MCF 10A (cell line): ENCODE results near the gene KLF9. TPM values are rescaled to one million over a fixed set of nuclear protein-coding genes. Genes with fewer than 3 reads are reported as not detected.

ENCODE experiments used
- BruUV-seq: library from RNA; stranded (reverse); fragments of 400-500 nt; replicated peaks from 2 replicates; lab custom pipeline; 2021; lab: Mats Ljungman, UMichigan
- CTCF ChIA-PET: fragments of 300-600 bp; sonication (Branson Sonifier 250); formaldehyde crosslinking; extraction: SDS; loops from one replicate; lab custom pipeline; 2021; ENCODE audit warnings: antibody characterized with exemption, inconsistent platforms; lab: Yijun Ruan, JAX
- POLR2A ChIA-PET: fragments of 300-600, 350-650 bp; sonication (Branson Sonifier 250); formaldehyde crosslinking; extraction: SDS; loops from one replicate; lab custom pipeline; 2020; ENCODE audit warnings: antibody characterized with exemption, inconsistent platforms; lab: Yijun Ruan, JAX
- DNase-seq: peaks from one replicate; pipeline ENCODE4 v3.0.0-alpha.2; 2018; ENCODE audit not compliant: unreplicated experiment
- H3K27ac Mint-ChIP-seq: one replicate; pipeline ENCODE4 v1.8.0; 2022; ENCODE audit warnings: mild to moderate bottlenecking, low read depth, mixed read lengths; ENCODE audit not compliant: unreplicated experiment
- H3K27me3 Mint-ChIP-seq: one replicate; pipeline ENCODE4 v1.8.0; 2022; ENCODE audit warnings: mixed read lengths; ENCODE audit not compliant: insufficient read depth, unreplicated experiment
- H3K36me3 Mint-ChIP-seq: one replicate; pipeline ENCODE4 v1.8.0; 2022; ENCODE audit warnings: mild to moderate bottlenecking, moderate library complexity, mixed read lengths; ENCODE audit not compliant: insufficient read depth, unreplicated experiment
- H3K4me1 Mint-ChIP-seq: one replicate; pipeline ENCODE4 v1.8.0; 2022; ENCODE audit warnings: mixed read lengths; ENCODE audit not compliant: insufficient read depth, unreplicated experiment
- H3K4me3 Mint-ChIP-seq: one replicate; pipeline ENCODE4 v1.8.0; 2022; ENCODE audit warnings: mild to moderate bottlenecking, moderate library complexity, mixed read lengths; ENCODE audit not compliant: unreplicated experiment
- H3K9me3 Mint-ChIP-seq: one replicate; pipeline ENCODE4 v1.8.0; 2022; ENCODE audit warnings: mixed read lengths; ENCODE audit not compliant: unreplicated experiment
- intact Hi-C: fragments of 100-400 bp; cut with micrococcal nuclease; formaldehyde crosslinking; loops from 2 replicates; pipeline ENCODE4 v1.14.1; 2022
- total RNA-seq: library from RNA; stranded (reverse); gene quantifications from 2 replicates; pipeline ENCODE4 v1.2.3, GENCODE V29; 2022
- TF ChIP-seq, protein P1 (sequence below): fragments of 200-600 bp; IDR thresholded peaks from one replicate; pipeline ENCODE4 v1.8.0; 2022; ENCODE audit warnings: antibody characterized with exemption, mild to moderate bottlenecking; ENCODE audit not compliant: unreplicated experiment

Gene KLF9
- total RNA-seq, 1 experiment from 2014 or later: 5.9 TPM

DNA sequence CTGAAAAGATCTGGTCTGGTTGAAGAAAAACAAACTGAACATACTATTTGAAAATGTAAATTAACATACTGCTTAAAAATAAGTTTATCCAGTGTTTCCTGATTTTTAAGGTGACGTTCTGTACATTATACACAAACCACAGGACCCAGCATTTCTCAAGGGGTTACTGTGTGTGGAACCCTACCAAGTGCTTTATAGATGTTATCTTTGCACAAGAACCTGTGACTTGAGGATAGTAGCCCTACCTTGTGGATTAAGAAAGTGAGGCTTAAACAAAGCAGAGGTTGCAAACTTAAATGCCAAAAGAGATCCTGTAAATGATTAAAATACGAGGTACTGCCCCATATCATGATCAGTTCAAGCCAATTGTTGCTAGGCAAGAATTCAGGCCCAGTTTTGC lies 4.7 kb downstream of the KLF9 start:
- H3K27me3 Mint-ChIP-seq: no peaks in the 10 kb centered on the region
- H3K27ac Mint-ChIP-seq: no peak overlapping the region
- intact Hi-C loops: loop anchor here (5.0 kb wide), 1 partner anchor 57 kb away; no protein-coding TSS in a partner anchor
- ChIA-PET POLR2A (interaction anchor here (0.6 to 3.5 kb wide), 13 partner anchors 8 to 195 kb away, joined by 3 to 54 read pairs (median 4); no protein-coding TSS in a partner anchor), CTCF (interaction anchor here (0.6 to 1.5 kb wide), 5 partner anchors 8 to 442 kb away, joined by 3 to 8 read pairs (median 5); no protein-coding TSS in a partner anchor)
- H3K36me3 Mint-ChIP-seq: peaks cover 6% of the 10 kb centered on the region
- no peak for DNase-seq
- H3K4me3 Mint-ChIP-seq: peak overlapping the region; percentile 98
- TF ChIP-seq, protein P1, sequence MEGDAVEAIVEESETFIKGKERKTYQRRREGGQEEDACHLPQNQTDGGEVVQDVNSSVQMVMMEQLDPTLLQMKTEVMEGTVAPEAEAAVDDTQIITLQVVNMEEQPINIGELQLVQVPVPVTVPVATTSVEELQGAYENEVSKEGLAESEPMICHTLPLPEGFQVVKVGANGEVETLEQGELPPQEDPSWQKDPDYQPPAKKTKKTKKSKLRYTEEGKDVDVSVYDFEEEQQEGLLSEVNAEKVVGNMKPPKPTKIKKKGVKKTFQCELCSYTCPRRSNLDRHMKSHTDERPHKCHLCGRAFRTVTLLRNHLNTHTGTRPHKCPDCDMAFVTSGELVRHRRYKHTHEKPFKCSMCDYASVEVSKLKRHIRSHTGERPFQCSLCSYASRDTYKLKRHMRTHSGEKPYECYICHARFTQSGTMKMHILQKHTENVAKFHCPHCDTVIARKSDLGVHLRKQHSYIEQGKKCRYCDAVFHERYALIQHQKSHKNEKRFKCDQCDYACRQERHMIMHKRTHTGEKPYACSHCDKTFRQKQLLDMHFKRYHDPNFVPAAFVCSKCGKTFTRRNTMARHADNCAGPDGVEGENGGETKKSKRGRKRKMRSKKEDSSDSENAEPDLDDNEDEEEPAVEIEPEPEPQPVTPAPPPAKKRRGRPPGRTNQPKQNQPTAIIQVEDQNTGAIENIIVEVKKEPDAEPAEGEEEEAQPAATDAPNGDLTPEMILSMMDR: no peak
- BruUV-seq: no TSS peak
- no peaks in the 10 kb centered on the region for H3K9me3 Mint-ChIP-seq
- peaks cover 30% of the 10 kb centered on the region for H3K4me1 Mint-ChIP-seq

DNA sequence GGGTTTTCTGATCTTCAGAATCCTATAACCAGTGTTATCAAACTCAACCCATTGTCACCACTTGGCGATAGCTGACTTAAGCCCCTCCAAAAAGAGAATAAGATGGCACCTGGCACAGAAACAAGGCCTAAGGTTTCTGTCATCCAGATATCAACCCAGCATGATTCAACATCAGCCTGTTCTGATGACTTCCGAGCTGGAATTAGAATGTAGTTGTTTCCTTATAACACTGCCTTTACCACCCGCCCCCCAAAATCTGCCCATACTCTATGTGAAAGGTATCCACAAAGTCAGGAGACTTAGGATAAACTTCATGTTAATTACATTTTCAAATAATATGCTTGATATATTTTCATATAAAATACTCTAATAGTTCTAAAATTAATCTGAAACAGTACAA lies 5.2 kb downstream of the KLF9 start:
- H3K27me3 Mint-ChIP-seq: no peaks in the 10 kb centered on the region
- ChIA-PET POLR2A (interaction anchor here (1.0 to 2.3 kb wide), 2 partner anchors 8 to 70 kb away, joined by 4 to 19 read pairs; no protein-coding TSS in a partner anchor), CTCF (interaction anchor here (0.6 to 1.6 kb wide), 2 partner anchors 193 to 441 kb away, joined by 3 to 8 read pairs; no protein-coding TSS in a partner anchor)
- no peak overlapping the region for H3K4me3 Mint-ChIP-seq
- intact Hi-C loops: no loop called here
- H3K27ac Mint-ChIP-seq: no peak overlapping the region
- peaks cover 25% of the 10 kb centered on the region for H3K4me1 Mint-ChIP-seq
- no peaks in the 10 kb centered on the region for H3K9me3 Mint-ChIP-seq
- DNase-seq: no peak
- TF ChIP-seq, protein P1: no peak
- no TSS peak for BruUV-seq
- H3K36me3 Mint-ChIP-seq: peaks cover 6% of the 10 kb centered on the region

DNA sequence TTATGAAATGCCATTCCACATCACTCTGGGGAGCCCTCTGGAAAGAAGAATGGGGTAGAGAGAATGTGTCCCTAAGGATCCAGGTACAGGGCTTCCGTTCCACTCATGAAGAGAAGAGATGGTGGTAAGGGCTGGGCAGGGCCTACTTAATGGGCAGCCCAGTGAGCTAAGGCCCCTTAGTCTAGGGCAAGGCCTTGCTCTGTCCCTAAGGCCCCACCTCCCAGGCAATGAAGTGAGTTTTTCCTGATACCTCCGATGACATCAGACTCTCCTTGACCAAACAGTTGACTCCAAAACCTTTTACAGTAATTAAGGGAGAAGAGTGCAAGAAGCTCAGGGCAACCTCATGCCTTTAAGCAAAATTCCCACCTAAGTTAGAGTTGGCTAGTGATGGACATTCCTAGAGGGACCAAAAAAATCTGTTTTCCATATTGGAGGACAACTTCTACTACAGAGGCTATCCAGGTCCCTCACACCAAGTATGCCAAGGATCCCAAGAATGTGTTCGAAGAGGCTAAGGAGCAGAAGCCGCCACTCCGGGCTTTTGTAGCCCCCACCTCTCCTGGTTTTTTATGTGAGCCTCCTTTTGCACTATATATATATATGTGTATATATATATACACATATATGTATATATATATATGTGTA lies 5.9 kb downstream of the KLF9 start:
- TF ChIP-seq, protein P1: no peak
- peaks cover under 1% of the 10 kb centered on the region for H3K36me3 Mint-ChIP-seq
- no peak for DNase-seq
- H3K4me1 Mint-ChIP-seq: peaks cover 22% of the 10 kb centered on the region
- H3K9me3 Mint-ChIP-seq: no peaks in the 10 kb centered on the region
- H3K27ac Mint-ChIP-seq: no peak overlapping the region
- ChIA-PET POLR2A (interaction anchor here (1.0 to 1.6 kb wide), 2 partner anchors 9 to 194 kb away, joined by 4 to 7 read pairs; no protein-coding TSS in a partner anchor), CTCF (interaction anchor here (0.9 to 1.6 kb wide), 2 partner anchors 56 to 194 kb away, joined by 3 to 8 read pairs; no protein-coding TSS in a partner anchor)
- intact Hi-C loops: no loop called here
- H3K4me3 Mint-ChIP-seq: no peak overlapping the region
- BruUV-seq: no TSS peak
- no peaks in the 10 kb centered on the region for H3K27me3 Mint-ChIP-seq

DNA sequence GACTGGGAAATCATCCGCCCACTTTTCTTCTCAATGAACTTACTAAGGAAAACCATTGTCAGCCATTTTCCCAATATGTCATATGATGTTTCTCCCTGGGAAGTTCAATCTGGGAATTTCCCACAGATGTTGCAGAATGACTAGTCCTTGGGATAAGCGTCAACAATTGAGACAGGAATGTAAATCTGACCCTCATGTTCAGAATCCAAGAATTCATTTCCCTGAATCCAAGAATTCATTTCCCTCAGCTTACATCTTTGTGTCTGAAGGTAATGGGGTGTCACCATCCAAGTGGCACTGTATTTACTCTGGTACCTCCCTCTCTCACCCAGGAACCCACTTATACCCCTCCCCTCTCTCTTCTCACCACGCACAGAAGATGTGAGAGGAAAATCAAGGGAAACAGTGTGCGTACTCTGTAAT lies 7.4 kb downstream of the KLF9 start:
- Mint-ChIP-seq H3K4me1 (peaks cover 22% of the 10 kb centered on the region), H3K36me3 (peaks cover 5% of the 10 kb centered on the region), H3K4me3 (no peak overlapping the region), H3K27me3 (no peaks in the 10 kb centered on the region), H3K9me3 (no peaks in the 10 kb centered on the region), H3K27ac (peak overlapping the region; percentile 70)
- peak; percentile 50 for DNase-seq
- TF ChIP-seq, protein P1: no peak
- POLR2A ChIA-PET: interaction anchor here (1.6 kb wide), 1 partner anchor 195 kb away, joined by 7 read pairs; no protein-coding TSS in a partner anchor
- no TSS peak for BruUV-seq
- intact Hi-C loops: no loop called here
- CTCF ChIA-PET: interaction anchor here (1.4 kb wide), 1 partner anchor 13 kb away, joined by 4 read pairs; no protein-coding TSS in a partner anchor
